NCI-H146 (cell line): ENCODE results near the gene UBE2G2.
A peak's percentile ranks its signal among the peaks of the same experiment; 100 is the strongest.

ENCODE experiments used
- DNase-seq: peaks from one replicate; lab custom pipeline; 2025; lab: John Stamatoyannopoulos, UW

The UBE2G2 gene

DNA sequence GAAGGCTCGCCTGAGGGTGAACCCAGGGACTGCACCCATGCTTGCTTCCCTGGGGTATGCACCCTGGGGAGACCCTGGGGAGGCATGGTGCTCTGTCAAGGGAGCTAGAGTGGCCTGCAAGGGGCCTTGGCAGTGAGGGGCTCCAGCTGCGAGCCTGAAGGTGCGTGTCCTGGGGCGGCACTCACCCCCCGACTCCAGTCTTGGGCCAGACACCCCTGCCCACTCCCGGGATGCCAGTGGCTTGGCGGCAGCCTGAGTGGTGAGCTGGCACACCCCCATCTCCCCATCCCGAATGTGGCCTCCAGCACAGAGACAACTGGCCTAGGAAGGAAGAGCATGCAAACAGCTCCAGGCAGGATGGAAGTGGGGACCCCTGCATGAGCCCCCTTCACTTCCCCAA lies 13.6 kb upstream of the UBE2G2 start:
- no peak for DNase-seq

DNA sequence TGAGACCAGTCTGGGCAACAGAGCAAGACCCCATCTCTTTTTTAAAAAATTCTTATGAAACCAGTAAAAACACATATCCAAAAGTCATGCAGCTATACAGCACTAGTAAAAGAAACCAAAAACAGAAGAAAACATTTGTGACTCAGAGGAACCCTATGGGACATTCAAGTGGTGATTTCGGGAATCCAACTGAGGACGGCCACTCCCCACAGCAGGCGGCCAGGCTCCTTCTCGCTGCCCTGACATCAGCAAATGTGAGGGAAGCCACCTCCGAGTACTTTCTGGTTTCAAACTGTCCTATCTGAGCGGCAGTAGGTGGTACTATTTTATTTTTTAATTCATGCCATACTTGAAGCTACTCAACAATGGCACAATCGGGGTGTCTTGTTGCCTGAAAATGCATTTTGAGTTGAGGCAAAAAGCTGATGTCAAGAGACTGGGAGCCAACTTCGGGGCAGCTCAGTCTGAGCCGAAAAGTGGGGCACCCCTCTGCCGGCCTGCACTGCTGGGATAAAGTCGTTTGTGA lies 12.9 kb upstream of the UBE2G2 start:
- no peak for DNase-seq

DNA sequence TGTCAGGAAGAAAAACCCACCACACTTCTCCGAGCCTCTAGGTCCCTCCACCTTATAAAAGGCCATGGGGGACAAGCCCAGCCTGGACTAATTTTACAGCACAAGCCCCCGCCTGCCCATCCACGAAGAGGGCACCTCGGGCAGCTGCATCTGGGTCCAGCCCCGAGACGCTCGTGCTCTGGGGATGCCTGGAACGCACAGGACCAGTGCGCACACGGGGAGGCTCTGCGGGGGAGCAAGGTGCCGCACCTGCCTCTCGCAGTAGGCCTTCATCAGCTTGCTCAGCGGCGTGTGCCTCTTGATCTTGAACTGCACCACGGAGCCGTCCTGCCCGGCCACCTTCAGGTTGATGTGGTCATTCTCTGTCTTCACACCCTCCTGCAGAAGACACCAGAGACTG lies 12.1 kb upstream of the UBE2G2 start:
- no peak for DNase-seq

DNA sequence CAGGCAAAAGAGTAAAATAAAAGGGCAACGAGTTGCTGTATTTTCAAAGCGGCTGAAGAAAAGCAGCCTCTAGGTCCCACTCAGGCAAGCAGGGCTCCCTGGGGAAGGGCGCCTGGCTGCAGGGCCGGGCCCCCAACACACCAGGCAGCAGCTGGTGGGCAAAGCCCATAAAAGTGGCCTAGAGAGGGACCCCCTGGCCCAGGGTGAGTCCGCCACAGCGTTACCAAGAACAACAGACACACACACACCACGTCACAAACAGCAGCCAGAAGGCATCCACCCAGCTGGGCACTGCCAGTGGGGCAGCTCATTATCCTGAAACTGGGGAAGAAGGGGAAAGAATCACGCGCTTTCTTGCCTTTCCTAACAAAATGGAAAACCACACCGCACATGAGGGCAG lies 11.5 kb upstream of the UBE2G2 start:
- no peak for DNase-seq

DNA sequence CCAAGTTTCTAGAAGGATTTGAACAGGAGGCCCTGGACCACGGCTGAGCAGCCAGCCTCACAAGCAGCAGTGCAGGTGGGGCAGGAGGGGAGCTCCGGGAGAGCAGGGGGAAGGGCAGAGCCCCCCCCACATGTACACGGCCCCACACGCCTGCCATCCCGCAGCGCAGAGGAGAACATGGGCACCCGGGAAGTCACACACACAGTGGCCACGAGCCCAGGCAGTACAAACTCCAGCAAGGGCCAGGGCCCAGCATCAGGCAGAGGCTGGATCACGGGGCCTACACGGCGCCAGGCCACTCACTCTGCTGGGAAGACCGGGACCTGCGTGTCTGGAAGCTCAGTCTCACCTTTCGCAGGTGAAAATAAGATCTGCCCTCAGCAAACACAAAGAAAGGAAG lies 11.0 kb upstream of the UBE2G2 start:
- DNase-seq = no peak

DNA sequence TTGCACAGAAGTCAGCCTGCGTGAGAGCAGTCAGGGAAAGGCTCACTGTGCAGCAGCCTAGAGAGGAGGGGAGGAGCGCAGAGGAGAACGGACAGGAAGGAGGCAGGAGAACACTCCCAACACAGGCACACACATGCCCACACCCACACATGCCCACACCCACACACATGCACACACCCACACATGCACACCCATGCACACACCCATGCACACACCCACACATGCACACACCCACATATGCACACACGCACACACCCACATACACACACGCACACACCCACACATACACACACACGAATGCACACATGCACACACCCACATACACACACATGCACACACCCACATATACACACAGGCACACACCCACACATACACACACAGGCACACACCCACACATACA lies 9.2 kb upstream of the UBE2G2 start:
- DNase-seq = no peak

DNA sequence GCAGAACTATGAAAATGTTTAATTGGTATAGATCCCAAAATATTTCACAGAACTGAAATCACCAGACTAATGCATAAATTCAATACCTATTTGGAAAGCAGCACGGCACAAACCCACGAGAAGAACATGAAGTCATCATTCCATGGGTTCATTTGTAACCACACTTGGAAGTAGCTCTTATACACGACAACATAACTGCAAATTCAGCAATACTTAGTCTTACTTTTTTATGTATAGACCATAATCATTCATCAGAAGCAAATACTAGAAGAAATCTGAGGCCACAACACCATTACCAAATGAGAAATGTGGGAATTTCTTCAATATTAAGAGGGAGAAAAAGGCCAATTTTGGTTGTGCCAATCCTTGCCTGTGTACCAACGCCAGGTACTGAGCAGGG lies 4.2 kb upstream of the UBE2G2 start:
- no peak for DNase-seq

DNA sequence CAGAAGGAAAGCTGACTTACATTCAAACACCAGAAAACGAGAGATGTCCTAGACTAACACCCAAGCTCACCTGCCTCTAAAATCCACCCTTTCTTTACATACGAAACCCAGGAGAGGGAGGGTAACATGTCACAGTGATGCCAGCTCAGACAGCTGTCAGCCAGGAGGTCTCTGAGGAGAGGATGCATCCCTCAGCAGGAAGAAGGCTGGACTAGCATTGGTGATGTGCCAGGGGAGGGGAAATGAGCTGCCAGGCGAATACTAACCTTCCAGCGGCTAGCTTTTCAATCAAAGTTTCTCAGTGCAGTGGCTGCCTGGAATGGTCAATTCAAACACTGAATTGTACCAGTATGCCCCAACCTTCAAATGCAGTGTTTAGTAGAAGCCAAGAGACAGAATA lies 3.6 kb upstream of the UBE2G2 start:
- DNase-seq = no peak

DNA sequence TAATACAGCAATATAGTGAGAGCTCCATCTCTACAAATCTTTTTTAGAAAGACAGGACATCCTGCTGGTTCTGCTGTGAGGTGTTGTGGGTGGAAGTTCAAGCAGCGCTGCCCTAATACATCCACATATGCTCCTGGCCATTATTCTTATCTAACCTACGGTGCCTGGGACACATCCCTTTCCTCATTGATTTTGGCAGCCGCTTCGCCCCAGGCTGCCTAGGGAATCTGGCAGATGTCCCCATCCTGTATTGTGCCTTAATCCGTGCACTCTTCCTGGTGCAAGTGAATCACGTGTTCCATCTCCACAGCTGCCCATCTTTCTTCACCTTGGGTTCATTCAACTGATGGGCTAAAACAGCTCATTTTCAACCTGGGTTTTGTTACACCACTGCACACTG lies 3.1 kb upstream of the UBE2G2 start:
- no peak for DNase-seq

DNA sequence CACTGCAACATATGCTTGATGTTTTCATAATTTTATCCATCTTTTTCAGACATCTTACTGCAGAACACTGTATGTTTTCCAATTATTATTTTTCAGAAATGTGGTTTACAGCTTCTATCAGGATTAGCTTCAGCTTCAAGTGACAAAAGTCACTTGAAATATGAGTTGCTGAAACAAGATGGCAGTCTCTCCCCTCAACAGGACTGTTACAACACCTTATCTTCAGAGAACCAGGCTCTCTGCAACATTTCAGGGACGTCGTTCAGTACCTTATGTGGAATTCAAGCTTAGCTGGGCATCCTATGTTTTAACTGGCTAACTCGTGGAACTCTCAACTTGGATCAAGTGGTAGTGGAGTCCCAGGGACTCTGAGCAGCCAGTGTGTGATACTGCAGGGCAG lies 2.0 kb upstream of the UBE2G2 start:
- DNase-seq = no peak

DNA sequence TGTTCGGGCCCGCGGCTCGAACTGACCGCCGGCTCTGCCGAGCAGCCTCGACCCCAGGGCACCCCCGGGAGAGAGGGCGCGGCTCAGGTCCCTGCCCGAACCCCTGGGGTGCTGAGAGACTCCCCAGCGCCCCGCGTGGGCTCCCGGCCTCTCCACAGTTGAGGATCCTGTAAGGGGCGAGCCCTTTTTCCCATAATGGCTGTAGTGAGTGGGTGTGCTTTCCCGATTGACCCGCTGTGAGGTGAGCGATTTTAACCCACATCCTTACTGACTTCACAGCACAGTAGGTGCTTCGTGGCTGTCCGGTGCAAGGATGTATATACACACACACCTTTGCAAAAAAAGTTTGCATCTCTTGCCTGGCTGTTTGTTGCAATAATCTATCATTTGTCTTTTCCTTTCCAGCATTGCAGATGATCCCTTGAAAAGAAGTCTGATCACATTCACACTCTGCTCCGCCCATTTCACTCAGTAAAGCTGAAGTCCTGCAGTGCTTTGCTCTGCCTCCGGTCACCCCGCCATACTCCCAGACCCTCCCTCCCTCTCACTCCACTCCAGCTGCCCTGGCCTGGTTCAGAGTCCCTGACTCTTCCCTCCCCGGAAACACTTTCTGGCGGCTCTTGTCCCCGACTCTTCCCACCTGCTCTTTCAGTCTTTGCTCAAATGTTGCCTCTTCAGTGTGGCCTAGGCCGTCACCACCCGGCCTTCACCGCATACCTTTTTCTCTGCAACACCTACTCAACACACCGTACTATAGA lies 955 bp upstream of the UBE2G2 start:
- DNase-seq = peak; percentile 11

DNA sequence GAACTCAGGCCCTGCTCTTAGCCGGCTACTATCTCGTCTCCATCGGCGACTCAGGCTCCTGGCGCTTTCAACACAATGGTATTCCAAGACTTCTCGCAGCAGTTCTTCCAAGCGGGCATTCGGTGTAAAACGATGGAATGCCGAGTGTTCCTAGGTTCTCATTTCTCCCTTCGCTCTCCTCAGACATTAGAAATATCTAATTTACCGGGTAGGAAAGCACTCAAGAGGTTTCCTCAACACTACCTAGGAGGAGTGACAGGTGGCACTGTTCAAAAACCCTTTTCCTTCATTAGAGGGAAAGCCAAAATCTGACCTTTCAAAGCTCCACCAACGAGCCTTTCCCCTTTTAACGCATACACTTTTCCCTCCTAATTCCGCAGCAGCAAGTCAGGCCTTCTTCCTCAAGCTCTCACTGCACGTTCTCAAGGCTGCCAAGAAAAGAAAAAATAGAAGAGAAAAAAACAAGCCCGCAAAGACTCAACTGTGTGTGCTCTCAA lies 601 bp downstream of the UBE2G2 start:
- peak; percentile 26 for DNase-seq

DNA sequence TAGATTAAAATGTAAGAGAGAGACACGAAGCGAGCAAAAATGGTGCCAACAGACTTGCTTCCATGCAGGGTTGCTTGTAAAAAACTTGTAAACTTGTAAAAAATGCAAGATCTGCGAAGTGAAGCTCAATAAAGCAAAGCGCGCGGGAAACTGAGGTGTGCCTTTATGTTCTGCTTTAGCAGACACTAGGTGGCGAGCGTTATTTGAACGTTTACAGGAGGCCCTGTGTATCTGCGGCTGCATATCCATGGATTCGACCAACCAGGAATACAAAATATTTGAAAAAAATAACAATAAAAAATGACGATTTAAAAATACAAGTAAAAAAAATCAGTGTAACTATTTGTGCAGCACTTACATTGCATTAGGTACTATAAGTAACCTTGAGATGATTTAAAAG lies 1.5 kb downstream of the UBE2G2 start:
- no peak for DNase-seq

DNA sequence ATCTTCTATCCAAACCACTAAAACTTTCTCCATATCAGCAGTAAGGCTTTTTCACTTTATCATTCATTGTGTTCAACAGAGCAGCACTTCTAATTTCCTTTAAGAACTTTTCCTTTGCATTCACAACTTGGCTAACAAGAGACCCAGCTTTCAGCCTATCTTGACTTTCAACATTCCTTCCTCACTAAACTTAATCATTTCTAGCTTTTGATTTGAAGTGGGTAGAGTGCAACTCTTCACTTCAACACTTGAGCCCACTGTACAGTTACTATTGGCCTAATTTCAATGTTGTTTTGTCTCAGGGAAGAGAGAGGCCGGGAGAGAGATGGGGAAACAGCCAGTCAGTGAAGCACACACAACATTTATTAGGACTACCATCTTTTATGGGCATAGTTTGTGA lies 2.0 kb downstream of the UBE2G2 start:
- no peak for DNase-seq

DNA sequence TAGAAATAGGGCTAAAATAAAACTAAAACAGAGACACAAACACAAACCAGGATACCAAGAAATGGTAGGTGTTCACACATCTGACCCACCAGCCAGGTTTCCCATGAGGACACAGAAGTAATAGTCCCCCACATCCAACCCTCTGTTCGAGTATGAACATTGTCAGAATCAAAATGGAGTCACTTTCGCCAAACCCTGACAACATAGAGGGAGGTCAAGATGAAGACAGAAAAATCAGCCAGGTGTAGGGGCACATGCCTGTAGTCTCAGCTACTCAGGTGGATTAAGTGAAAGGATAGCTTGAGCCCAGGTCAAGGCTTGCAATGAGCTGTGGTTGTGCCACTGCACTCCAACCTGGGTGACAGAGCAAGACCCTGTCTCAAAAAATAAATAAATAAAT lies 3.8 kb downstream of the UBE2G2 start:
- no peak for DNase-seq

DNA sequence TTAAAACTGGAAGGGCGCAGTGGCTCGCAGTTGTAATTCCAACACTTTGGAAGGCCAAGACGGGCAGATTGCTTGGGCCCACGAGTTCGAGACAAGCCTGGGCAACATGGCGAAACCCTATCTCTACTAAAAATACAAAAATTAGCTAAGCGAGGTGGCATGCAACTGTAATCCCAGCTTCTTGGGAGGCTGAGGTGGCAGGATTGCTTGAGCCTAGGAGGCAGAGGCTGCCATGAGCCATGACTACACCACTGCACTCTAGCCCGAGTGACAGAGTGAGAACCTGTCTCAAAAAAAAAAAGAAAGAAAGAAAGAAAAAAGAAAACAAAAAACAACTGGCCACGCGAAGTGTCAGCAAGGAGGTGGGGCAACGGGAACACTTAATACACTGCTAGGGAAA lies 6.3 kb downstream of the UBE2G2 start:
- DNase-seq = no peak

DNA sequence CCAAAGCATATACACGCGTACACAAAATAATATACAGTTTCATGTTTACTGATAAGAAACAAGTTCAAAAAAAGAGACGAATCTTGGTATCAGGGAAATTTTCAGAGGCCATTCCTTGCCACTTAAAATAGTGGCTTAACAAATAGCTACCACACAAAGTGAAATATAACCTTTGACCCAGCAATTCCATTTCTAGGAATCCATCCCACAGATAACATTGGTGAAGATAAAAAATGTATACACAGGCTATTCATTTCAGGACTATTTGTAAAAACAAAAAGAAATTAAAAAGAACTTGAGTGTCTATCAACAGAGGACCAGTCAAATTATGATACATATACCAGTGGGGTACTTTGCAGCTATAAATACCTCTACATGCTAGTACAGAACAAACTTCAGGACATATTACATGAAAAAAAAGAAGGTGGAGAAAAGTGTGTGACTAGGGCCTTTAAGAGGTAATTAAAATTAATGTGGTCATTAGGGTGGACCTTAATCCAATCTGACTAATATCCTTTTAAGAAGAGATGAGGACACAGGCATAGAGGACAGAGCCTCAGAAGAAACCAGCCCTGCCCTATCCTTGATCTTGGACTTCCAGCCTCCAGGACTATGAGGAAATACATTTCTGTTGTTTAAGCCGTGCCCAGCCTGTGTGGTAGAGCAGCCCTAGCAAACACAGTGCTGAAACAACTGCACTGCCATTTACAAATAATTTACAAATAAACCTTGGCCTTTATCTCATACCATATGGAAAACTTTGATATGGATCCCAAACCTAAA lies 7.8 kb downstream of the UBE2G2 start:
- no peak for DNase-seq

DNA sequence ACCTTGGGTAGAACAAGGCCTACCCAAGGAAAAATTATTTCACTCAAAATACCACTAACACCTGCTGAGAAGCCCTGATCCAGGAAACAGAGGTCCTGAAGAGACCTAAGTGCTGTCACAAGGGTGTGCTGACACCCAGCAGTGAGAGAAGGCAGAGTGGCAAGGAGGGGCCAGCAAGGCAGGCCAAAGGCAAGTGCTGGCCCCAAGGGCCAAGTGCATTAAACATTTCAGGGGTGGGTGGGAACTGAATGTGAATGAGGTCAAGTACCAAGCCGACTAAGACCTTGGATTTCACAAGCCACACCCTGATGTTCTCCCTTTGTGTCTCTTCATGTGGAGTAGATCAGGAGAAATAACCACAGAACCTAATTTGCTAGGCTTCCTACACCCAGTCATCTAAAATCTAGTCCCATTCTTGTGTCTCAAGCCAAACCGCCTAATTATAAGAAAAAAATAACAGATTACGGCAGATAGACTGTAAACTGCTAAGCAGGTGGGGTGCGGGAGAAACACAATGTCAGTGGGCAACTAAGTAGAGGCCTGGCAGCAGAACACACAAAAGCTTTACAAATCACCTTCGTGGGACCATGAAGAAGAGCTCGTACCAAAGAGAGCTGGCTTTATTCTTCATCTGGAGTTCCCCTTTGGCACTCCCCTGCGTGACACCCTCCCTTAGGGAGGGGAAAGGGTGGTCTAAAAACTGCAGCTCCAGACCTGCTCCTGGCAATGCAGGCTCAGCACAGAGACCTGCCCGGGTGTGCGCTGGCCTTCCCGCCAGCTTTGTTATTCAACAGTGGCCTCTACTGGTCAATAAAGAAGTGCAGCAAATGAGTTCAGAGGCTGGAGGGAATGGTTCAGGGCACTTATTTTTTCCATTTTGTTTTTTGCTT lies 8.7 kb downstream of the UBE2G2 start:
- DNase-seq = peak; percentile 44

DNA sequence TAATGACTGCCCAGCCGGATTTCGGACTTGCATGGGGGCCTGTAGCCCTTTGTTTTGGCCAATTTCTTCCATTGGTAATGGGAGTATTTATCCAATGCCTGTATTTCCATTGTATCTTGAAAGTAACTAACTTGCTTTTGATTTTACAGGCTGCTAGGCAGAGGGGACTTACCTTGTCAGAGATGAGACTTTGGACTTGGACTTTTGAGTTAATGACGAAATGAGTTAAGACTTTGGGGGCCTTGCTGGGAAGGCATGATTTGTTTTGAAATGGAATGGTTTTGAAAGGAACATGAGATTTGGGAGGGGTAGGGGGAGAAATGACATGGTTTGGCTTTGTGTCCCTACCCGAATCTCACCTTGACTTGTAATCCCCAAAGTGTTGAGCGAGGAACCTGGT lies 9.6 kb downstream of the UBE2G2 start:
- DNase-seq = no peak

DNA sequence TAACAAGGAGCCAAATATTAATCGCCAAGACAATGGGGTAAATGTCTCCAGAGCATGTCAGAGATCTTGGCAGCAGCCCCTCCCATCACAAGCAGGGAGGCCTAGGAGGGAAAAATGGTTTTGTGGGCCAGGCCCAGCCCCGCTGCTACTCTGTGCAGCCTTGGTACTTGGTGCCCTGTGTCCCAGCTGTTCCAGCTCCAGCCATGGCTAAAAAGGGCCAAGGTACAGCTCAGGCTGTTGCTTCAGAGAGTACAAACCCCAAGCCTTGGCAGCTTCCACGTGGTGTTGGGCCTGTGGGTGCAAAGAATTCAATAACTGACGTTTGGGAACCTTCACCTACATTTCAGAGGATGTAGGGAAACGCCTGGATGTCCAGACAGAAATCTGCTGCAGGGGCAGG lies 10.4 kb downstream of the UBE2G2 start:
- no peak for DNase-seq

DNA sequence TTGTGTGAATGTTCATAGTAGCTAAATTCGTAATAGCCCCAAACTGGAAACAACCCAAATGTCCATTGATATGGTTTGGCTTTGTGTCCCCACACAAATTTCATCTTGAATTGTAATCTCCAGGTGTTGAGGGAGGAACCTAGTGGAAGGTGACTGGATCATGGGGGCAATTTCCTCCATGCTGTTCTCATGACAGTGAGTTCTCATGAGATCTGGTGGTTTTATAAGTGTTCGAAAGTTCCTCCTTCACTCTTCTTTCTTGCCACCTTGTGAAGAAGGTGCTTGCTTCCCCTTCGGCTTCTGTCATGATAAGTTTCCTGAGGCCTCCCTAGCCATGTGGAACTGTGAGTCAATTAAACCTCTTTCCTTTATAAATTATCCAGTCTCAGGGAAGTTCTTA lies 11.3 kb downstream of the UBE2G2 start:
- DNase-seq = no peak

DNA sequence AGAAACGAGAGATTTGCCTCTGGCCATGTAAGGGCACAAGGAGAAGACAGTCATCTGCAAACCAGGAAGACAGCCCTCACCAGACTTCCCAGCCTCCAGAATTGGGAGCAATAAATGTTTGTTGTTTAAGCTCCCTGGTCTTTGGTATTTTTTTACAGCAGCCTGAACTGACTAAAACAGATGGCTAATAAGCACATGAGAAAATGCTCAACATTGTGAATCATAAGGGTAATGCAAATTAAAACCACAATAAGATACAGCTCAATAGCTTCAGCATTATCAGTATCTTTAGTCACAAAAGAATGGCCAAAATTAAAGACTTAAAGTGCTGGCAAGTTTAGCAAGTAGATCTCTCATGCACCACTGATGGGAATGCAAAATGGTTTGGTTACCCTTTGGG lies 11.7 kb downstream of the UBE2G2 start:
- no peak for DNase-seq
